Ovary (tissue), 9 donors: Measurements from ENCODE around the gene PDE7B. TPM values are rescaled to one million over a fixed set of nuclear protein-coding genes. Genes with fewer than 3 reads are reported as not detected.

ENCODE experiments used
- DNase-seq, 5 donors: peaks; one replicate each; pipeline ENCODE4 v3.0.0-alpha.2; 2019 to 2020
- H3K27ac ChIP-seq, 2 donors: fragments of 200-600 bp; one replicate each; pipeline versions ENCODE4 v1.5.1 to v1.8.0; 2019 to 2022
- H3K27me3 ChIP-seq: fragments of 200-600 bp; one replicate; pipeline ENCODE4 v1.8.0; 2022
- H3K36me3 ChIP-seq: fragments of 200-600 bp; sonication (generic); one replicate; pipeline ENCODE4 v1.5.1; 2019
- H3K4me1 ChIP-seq: one replicate; pipeline ENCODE4 v1.8.1; 2013; ENCODE audit warnings: mild to moderate bottlenecking, moderate library complexity; ENCODE audit not compliant: insufficient read depth
- H3K4me3 ChIP-seq: fragments of 200-600 bp; sonication (generic); one replicate; pipeline ENCODE4 v1.5.1; 2017
- H3K9me3 ChIP-seq, 2 donors: fragments of 200-600 bp in 1 of 2; sonication (generic) in 1 of 2; one replicate each; pipeline versions ENCODE4 v1.5.1 to v1.8.1; 2013 to 2019; ENCODE audit warnings: mild to moderate bottlenecking in 1 of 2, moderate library complexity in 1 of 2
- EP300 ChIP-seq: sonication (generic); formaldehyde crosslinking; IDR thresholded peaks from one replicate; pipeline ENCODE4 v1.6.1; 2017; ENCODE audit warnings: antibody characterized with exemption
- POLR2A ChIP-seq: fragments of 450-650 bp; IDR thresholded peaks from one replicate; pipeline ENCODE4 v1.6.1; 2017; ENCODE audit warnings: antibody characterized with exemption, mild to moderate bottlenecking, moderate library complexity
- WGBS, 3 donors: extraction: QIAGEN DNeasy Blood & Tissue Kit in 1 of 3; methylation state at CpG; one replicate each; pipeline versions ENCODE4 v1.1.5 to v1.1.7; 2013 to 2017; 5-methylcytosine and 5-hydroxymethylcytosine counted together
- intact Hi-C, 4 donors: fragments of 100-400 bp; cut with DNase I; formaldehyde crosslinking; loops; one replicate each; pipeline versions ENCODE4 v1.11.0 to v1.15.1; 2022 to 2023
- polyA plus RNA-seq, 2 donors: library from polyadenylated mRNA; stranded (reverse); fragments of 200-250 nt in 1 of 2; fragments of 350-450 nt in 1 of 2; fragmentation: Illumina TruSeq in 1 of 2; extraction: RNeasy Lipid Tissue Mini Kit (QIAGEN cat#74804) in 1 of 2; gene quantifications; one replicate each; pipeline ENCODE4 v1.2.3, GENCODE V29; 2013 to 2014
- total RNA-seq, 7 donors: library from RNA; depleted of rRNA in 2 of 7; stranded (reverse); fragments of >200 nt in 2 of 7; fragmentation: NEBNext Ultra II Directional in 3 of 7; extraction: Animal tissue kit (Norgen Biotek cat#: 25700) in 3 of 7; gene quantifications; one replicate each; pipeline versions ENCODE4 v1.1.0 to v1.2.4, GENCODE V29; 2016 to 2023
- TF ChIP-seq, protein P1 (sequence below), 3 donors: fragments of 450-650 bp in 2 of 3; fragments of 200-600 bp in 1 of 3; IDR thresholded peaks; one replicate each; pipeline versions ENCODE4 v1.5.1 to v1.8.0; 2016 to 2022; ENCODE audit warnings: antibody characterized with exemption in 3 of 3, mild to moderate bottlenecking in 1 of 3
- donor health status: DM: no; HTN: no; CAD: no; lungs with moderate emphysema.
- donor health status: DM: no; HTN: no; CAD: no.
- donor health status: Bipolar disorder and iron deficiency.
- donor health status: DM: yes; HTN: yes; CAD: no.
- donor health status: DM: no; HTN: no; CAD: no.
- donor health status: DM: yes; HTN: yes; CAD: no.

Gene PDE7B
- total and polyA plus RNA-seq, 9 donors, result 11.6 to 62.7 (median 21.6) TPM

DNA sequence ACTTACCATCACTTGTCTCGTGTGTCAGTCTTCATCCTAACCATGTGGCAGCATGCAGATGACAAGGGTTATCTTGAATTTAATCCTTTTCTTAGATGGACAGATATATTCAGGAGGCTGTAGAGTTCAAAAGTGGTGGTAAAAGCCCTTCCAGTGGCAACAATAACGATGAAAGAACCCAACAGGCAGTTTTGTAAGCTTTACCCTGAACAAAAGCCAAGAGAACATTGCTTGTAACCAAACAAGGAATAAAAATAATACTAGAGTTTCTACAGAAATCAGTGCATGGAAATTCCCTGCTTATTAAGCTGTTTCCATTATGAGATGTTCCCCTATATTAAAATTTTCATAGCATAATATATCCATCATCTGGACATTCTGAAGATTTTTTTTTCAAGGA lies 69.7 kb downstream of the PDE7B start:
- no peaks in the 10 kb centered on the region for H3K9me3 ChIP-seq
- no peak overlapping the region for H3K4me3 ChIP-seq
- intact Hi-C loops, result no loop called here
- 47 to 66% (median 54%) methylated on average over 2 of the region's 2 CpGs for WGBS, 3 donors
- no peak for DNase-seq
- H3K27me3 ChIP-seq, result no peaks in the 10 kb centered on the region
- no peak for TF ChIP-seq EP300
- TF ChIP-seq POLR2A, result no peak
- TF ChIP-seq, protein P1, sequence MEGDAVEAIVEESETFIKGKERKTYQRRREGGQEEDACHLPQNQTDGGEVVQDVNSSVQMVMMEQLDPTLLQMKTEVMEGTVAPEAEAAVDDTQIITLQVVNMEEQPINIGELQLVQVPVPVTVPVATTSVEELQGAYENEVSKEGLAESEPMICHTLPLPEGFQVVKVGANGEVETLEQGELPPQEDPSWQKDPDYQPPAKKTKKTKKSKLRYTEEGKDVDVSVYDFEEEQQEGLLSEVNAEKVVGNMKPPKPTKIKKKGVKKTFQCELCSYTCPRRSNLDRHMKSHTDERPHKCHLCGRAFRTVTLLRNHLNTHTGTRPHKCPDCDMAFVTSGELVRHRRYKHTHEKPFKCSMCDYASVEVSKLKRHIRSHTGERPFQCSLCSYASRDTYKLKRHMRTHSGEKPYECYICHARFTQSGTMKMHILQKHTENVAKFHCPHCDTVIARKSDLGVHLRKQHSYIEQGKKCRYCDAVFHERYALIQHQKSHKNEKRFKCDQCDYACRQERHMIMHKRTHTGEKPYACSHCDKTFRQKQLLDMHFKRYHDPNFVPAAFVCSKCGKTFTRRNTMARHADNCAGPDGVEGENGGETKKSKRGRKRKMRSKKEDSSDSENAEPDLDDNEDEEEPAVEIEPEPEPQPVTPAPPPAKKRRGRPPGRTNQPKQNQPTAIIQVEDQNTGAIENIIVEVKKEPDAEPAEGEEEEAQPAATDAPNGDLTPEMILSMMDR (IDR thresholded peaks at IDR 0.05), result no peak
- no peak overlapping the region for H3K27ac ChIP-seq
- H3K36me3 ChIP-seq, result no peaks in the 10 kb centered on the region
- no peaks in the 10 kb centered on the region for H3K4me1 ChIP-seq

DNA sequence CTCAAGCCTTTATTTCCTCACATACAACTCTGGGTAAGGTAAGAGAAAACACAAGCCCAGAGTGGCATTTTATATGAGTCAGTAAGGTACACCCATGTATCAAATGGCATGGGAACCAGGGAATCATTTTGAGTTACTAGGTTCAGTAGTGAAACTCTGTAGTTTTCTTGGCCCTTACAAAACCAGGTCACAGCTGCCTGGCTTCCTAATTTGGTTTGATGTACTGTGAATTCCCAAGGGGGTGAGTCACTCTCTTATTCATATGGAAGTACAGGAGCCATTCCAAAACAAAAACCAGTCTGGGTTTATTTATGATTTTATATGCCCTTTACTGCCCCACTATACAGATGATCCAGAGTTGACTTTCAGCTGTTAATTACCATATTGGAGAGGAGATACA lies 70.7 kb downstream of the PDE7B start:
- Histone ChIP-seq H3K27me3 (no peaks in the 10 kb centered on the region), H3K27ac (no peak overlapping the region), H3K4me3 (no peak overlapping the region), H3K4me1 (no peaks in the 10 kb centered on the region), H3K9me3 (no peaks in the 10 kb centered on the region), H3K36me3 (no peaks in the 10 kb centered on the region)
- intact Hi-C loops, result no loop called here
- peak in 1 of 5 donors; percentile 28 for DNase-seq
- TF ChIP-seq POLR2A, result no peak
- TF ChIP-seq, protein P1 (IDR thresholded peaks at IDR 0.05), result no peak
- no peak for TF ChIP-seq EP300

DNA sequence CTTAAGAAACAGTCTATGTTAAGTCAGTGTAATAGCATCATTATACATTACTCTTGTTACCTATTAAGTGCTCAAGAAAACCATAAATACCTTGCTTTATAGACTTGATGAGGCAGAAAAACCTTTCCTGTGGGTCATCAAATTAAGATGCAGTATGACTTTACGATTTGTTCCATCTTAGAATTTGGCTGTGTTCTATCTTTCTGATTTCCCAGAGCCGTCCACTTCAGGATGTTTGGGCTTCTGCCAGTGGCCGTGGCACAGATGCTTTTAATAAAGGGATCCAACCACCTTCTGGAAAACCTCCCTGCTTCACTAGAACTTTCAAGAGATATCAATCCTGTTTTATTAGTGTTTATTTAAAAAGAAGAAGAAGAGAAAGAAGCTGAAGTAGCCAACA lies 71.2 kb downstream of the PDE7B start:
- WGBS, 3 donors, result 15 to 26% (median 19%) methylated on average over 3 of the region's 3 CpGs
- intact Hi-C loops, result no loop called here
- peak in 1 of 5 donors; percentile 53 for DNase-seq
- H3K36me3 ChIP-seq, result no peaks in the 10 kb centered on the region
- TF ChIP-seq EP300 (no peak), POLR2A (no peak)
- TF ChIP-seq, protein P1 (IDR thresholded peaks at IDR 0.05), result no peak
- H3K9me3 ChIP-seq, result no peaks in the 10 kb centered on the region
- H3K27ac ChIP-seq, result no peak overlapping the region
- no peaks in the 10 kb centered on the region for H3K4me1 ChIP-seq
- no peaks in the 10 kb centered on the region for H3K27me3 ChIP-seq
- no peak overlapping the region for H3K4me3 ChIP-seq

DNA sequence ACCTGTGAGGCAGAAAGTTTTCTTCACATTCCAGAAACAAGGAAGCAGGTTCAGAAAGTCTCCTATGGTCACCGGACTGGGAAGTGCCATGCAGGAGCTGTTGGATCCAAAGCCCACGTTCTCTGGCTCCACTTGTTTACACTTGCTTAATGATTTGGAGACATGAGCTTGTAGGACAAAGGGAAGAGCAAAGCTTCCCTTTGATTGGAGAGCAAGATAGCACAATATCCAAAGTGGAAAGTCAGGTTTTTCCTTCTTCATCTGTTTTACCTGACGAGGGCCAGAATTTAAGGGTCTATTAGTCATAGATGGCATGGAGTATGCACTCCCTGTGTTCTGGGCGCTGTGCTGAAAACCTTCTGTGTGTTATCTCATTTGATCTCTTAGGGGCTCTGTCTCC lies 81.2 kb downstream of the PDE7B start:
- TF ChIP-seq EP300, result no peak
- TF ChIP-seq, protein P1 (IDR thresholded peaks at IDR 0.05), result no peak
- TF ChIP-seq POLR2A, result no peak
- Histone ChIP-seq H3K36me3 (no peaks in the 10 kb centered on the region), H3K4me1 (peaks cover 3% of the 10 kb centered on the region), H3K4me3 (no peak overlapping the region), H3K27me3 (no peaks in the 10 kb centered on the region), H3K27ac (no peak overlapping the region), H3K9me3 (peaks cover 0 to 5% of the 10 kb centered on the region in 2 donors)
- WGBS, 3 donors, result 90 to 94% (median 91%) methylated on average over 4 of the region's 4 CpGs
- DNase-seq, result no peak
- intact Hi-C loops, result no loop called here
